Activated CD8-positive, alpha-beta memory T cell treated with anti-CD3 and anti-CD28 coated beads for 4 hours (primary cell): ENCODE results near the gene SLC2A4.

Experiments
- DNase-seq, 2 donors: peaks; one replicate each; pipeline ENCODE4 v3.0.0-alpha.2; 2020; ENCODE audit warnings: low read depth in 2 of 2

SLC2A4 gene

DNA sequence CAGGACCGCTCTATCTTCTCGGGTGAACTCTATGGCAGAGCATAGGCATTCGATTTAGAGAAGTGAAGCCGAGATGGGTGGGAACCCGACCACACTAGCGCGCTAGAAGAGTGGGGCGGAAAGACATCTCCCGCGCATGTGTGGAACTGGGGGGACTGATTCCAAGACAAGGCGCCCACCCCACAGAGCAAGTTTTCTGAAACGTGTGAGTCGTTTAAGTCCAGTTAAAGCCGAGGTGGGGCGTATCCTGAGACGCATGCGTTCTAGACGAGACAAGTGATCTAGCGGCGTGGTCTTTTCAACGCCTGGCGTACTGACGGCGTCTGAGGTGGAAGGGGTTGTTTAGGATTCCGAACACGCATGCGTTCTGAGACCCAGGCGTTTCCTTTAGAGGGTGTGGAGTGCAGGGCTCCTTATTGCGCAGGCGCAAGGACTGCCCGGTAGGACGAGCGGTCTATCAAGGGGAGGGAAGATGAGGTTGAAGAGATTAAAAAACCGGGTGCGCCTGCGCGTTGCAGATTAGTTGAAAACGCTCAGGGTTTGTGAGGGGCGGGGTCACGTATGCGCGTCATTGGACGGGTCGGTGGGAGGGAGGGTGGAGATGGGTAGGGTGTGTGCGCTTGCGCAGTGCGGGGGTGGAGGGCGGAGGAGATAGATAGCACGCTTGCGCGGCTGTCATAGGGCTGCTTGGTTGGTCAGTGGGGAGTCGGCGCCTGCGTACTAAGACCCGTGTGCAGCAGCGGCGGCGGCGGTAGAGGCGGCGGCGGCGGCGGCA is 25.6 kb downstream of the SLC2A4 start, which contains the start of gene EIF5A:
Gene EIF5A (plus strand): TSS at position 718 of the 775 bp plus-strand sequence. CDS start 2,008 bp downstream, outside the sequence.
- DNase-seq, result peak; percentile 100

DNA sequence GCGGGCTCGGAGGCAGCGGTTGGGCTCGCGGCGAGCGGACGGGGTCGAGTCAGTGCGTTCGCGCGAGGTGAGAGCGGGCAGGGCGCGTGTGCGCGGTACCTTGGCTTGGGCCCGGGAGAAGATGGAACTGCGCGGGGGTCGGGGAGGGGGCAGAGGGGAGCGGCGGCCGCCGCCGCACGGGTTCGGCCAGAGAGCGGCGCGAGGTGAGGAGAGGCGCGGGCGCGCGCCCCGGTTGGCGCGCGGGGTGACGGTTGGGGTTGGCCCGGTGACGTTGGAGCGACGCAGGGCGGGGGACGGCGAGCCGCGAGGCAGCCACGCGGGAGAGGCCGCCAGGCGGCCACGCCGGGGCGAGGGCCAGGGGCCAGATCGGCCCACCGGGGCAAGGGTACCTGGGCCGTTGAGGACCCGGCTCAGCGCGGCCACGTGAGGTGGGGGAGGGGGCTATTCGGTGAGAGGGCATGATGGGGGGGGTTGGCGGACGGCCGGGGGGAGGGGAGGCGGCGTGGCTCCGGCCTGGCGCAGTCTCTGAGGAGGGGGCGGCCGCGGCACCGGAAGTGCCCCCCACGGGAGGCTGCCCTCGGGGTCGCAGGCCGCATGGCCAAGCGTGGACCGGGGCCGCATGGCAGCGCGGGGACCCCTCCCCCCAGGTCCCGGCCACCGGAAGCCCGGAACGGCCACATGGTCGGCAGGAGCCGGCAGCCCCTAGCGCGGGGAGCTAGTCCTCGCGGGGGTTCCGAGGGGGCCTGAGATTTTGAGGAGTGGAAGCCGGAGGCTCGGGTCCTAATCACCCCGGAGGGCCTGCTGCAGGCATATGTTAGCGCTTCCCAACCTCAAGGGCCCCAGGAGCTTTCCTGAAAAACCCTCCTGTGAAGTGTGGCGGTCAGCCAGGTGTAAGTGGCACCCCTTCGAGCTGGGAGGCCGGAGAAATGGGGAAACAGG is 26.4 kb downstream of the SLC2A4 start:
- no peak for DNase-seq

DNA sequence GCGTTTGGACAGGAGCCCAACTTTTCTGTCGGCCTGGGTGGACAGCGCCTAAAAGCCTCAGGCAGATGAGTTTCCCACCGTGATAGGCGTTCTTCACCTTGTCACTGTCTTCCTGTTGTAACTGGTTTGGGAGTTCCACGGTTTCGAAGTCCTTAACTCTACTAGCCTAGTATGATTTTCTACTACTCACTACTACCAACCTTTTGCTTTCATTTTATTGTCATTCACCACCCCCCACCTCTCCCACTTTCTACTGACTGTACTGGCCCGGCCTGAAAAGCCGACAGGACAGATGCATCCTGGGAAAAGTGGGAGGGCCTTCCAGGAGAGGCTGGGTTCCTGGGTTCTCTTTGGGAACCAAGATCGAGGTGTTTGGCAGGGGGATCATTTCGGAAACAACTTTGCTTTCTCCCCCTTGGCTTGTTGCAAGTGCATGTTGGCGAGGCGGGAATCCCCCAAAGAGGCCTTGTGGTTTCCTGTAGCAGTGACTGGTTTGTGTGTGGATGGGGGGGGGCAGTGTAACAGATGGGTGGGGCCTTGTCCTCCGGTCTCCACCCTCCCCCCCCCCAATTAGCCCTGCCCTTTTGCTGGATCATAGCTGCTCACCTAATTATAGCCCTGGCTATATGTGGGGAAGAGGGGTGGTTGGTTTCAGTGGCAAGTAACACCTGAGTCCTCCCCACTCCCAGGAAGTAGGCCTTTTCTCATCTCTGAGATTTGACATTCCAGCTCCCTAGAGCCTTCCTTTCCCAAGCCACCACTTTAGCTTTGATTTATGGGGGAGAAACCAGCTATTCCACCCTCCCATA is 27.3 kb downstream of the SLC2A4 start:
- peak; percentile 77 to 88 for DNase-seq

DNA sequence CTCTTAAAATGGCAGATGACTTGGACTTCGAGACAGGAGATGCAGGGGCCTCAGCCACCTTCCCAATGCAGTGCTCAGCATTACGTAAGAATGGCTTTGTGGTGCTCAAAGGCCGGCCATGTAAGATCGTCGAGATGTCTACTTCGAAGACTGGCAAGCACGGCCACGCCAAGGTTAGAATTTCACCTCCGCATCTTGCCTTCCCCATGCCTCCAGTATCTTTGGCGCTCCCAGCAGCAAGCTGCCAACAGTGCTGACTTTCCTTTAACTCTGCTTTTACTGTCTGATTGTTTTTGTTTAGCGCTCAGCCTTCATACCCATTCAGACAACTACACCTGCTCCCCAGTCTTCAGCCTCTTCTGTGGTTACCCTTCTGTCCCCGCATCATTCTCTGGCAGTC is 28.1 kb downstream of the SLC2A4 start:
- DNase-seq, result no peak

DNA sequence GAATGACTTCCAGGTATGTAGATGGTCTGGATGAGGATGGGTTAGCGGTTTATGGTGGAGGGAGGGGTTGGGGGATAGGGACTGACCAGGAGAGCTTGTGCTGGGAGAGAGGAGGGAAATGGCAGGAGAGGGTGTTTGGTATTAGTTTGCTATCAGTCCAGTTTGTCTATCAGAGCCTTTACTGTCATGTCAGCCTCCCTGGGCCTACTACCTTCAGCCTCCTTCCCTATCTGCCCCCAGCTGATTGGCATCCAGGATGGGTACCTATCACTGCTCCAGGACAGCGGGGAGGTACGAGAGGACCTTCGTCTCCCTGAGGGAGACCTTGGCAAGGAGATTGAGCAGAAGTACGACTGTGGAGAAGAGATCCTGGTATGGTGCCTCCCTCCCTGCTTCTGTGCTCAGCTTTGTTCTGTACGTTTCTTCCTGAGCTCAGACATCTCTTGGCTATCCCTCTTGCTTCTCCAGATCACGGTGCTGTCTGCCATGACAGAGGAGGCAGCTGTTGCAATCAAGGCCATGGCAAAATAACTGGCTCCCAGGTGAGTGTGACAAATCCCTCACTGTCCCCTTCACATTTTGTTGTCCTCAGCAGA is 29.7 kb downstream of the SLC2A4 start:
- no peak for DNase-seq

DNA sequence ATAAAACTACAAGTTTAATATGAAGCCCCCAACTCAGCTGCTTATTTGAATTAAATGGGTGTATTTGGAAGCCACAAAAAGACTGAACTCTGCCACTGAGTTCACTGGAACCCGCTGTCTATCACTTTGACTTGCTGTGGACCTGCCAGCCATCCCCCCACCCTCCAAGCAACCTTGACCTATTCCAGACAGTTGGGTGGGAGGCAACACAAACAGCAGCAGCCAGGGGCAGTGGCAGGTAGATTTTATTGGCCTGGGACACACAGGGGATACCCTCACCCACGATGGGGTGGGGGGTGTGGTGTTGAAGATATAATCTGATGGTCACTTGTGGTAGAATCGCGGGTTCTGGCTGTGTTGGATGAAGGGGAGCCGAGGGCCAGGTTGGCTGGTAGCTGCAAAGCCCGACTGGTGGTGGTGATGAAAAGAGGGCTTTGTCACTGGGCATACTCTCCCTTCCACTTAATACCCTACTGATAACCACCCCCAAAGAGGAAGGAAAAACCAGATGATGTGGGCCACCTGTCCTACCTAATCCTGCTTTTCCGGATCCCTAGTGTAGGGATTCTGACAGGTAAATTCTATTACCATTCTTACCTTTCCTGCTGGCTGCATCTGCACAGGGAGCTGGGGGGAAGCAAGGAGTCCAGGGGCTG is 31.0 kb downstream of the SLC2A4 start:
- no peak for DNase-seq

DNA sequence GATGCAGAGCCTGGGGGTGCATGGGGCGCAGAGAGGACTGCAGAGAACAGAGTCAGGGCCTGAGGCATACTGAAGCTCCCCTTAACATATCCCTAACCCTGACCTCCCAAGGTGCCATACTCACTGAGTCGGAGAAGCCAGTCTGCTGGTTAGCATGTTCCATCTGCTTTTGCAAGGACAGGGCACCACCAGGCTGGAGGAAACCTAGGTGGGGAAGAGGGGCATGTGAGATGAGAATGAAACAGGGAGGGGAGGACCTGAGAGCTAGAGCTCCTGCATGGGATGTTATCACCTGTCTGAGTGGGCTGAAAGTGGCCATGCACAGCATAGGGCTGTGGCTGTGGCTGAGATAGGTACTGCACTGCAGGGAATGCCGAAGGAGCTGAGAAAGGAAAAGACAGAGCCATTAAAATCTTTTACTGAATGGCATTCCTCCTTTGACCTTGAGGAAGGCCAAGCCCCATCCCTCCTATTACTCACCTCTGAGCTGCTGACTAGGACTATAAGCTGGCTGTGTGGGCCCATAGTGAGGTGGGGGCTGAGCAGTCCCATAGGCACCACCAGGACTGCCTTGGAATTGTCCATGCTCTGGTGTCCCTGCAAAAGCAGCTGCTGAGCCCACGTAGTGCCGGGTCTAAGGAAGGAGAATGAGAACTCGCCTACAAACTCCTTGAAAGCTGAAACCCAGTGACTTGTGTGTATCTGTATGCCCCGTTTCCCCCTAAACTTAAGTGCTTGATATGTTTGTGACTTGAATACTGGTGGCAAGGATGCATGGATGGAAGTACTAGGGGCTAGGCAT is 31.8 kb downstream of the SLC2A4 start:
- no peak for DNase-seq

DNA sequence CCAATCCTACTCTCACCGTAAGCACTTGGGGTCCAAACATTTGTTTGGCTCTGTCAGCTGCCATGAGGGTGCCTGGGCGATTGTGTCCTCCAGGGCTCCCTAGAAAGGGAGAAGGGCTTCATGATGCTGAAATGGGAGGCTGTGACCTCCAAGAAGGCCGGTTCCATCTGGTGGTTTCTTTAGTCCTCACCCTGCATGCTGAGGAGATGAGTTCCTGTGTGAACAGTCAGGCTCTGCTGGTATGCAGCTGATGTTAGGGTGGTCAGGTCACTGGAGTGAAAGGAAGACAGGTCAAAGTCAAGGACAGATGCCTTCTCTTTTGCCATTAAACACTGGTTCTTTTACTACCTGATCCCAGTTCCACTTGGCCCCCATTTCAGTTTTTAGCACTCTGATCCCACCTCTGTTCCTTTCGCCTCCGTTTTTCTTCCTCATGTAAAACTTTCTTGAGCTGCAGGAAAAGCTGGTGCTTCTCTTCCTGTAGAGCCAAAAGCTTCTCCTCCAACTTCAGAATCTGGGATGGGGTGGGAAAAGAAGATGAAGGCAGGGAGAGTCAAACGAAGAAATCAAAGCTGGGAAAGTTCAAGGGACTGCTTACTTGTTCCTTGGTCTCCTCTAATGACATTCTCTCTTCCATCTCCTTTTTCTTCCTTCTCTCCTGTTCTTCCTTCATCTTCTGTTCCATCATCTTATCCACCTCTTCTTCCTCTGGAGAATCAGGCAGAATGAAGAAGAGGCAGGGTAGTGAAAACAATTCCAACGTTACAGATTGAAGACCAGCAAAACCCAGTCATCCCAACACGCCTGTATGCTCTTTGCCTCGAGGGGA is 32.6 kb downstream of the SLC2A4 start:
- no peak for DNase-seq

DNA sequence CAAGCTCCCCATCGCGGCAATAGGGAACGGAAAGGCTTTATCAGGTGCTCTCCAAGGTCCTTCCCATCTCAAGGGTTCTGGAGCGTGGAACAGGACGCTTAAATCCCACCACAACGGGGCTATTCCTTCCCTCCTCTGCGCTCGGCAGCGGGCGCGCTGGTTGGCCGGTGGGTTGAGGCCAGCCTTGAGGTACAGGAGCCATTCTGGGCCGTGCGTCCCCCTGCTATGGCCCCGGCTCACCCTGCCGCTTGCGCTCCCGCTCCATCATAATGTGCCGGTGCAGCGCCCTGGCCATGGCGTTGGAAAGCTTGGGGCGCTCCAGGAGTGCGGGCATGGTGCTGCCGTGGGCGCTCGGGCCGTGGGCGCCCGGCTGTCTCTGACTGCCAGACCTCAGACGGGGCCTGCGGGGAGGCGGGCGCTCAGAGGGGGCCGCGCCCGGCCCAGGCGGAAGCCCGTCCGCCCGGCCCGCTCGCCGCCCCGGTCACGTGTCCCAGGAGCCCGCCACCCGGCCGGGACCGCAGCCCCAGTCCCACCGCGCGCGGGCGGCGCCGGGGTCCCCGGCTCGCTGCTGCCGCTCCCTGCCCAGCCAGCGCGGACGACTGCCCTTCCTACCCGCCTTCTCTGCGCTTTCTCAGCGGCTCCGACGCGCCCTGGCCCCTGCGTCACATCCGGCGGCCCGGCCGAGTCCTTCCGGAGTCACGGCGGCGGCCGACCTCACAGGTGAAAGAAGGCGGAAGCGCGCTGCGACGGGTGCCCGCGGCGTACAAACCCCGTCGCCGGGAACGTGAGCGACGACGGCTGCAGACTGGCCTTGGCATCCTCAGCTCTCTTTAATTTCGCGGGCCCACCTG is 33.4 kb downstream of the SLC2A4 start, which contains the start of gene GPS2:
Gene GPS2 (minus strand): TSS at position 642 of the 851 bp plus-strand sequence. CDS start 308 bp downstream, at position 334.
- peak; percentile 82 for DNase-seq

DNA sequence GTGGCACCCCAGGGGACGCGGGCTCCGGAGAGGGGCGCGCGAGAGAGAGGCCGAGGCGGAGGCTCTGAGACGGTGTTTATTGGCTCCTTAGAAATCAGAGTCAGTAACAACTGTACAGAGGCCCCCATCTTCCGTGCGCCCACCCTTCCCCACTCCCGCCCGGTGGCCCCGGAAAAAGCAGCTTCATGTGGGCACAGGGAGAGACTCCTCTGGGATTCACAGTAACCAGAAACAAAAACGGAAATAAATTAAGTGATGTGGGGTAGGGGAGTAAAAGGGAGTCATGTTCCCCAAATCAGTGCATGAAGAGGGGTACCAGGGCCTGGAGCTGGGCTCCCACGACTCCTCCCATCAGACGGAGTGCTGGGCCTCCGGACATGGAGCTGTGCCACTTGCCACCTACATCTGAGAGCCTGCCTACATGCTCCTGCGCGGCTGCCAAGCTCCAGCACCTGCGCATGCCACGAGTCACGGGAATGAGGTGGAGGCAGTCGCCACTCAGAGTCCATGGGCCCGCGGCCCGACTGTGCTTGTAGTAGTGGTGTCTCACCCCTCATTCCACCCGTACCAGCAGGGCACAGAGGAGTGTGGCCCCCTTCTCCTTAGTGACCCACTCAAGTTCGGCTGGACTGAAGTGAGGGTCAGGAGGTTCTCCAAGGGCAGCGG is 34.2 kb downstream of the SLC2A4 start:
- no peak for DNase-seq

DNA sequence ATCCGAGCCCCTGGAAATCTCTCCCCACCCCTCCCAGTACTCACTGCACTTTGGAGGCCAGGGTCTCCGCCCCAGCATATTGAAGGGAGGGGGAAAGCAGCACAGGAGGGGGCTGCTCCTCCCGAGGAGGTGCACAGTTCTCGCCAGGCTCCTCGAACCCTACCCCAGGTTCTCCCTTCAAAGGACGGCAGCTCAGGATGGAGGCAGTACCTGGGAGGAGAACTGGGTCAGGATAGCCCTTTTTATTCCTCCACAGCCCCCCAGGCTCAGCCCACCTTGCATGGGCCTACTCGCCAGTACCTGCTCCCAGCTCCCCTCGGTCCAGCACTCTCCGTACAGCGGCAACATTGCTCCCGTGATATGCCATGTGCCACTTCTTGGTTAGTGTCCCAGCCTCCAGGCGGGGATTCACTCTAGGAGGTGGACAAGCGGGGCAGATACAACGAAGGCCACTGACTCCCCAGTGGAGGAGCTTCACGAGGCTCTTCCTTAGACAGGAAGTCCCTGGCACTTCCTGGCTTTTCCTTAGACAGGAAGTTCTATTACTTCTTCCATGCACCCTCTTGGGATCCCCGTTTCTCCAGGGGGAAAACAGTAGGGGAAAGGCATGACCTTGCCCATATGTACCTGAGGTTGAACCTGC is 35.8 kb downstream of the SLC2A4 start:
- DNase-seq, result no peak

DNA sequence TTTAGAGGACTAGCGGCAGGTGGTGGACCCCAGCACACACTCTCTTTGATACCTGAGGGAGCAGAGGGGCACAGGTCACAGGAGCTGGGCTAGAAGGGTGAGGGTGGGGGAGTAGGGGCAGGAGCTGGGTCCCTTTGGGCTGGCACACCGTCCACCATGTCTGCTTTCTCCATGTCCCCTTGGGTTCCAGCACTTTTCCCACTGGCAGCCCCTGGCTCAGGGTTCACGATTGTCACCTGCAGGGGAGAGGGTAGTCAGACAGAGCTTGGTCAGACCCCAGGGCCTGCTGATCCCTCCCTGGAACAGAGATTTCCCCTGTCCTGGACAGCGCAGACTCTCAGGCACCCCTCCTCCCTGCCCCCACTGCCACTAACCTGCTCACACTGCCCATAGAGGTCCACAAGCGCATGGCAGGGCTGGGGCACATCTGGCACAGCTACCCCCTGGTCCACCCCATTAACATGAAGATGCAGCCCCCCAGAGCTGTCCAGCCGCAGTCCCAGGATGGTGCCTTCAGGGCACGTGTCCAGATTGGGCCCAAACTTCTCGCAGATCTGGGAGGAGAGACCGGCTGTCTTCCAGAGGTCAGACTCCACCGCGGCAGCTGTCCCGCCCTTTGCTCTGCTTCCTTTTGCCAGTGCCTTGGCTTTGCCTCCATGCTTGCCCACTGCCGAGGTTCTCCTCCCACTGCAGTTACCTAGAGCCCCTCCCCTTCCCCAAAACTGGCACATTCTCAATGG is 36.8 kb downstream of the SLC2A4 start:
- DNase-seq, result no peak

DNA sequence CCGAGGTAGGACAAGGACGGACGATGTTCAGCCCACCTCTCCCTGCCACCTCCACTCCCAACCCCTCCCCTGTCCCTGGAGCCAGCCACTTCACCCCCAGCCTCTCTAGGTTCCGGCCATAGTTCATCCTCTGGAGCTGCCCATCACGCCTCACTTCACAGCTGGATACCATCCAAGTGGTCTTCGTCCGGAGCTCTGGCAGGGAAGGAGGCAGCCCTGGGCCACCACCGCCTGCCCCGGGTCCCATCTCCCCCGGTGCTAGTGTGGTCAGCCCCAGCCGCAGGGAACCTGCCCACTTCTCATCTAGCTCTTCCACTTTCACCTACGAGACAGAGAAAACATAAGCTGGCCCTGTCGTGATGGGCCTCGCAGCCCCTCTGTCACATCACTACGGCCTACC is 39.9 kb downstream of the SLC2A4 start:
- DNase-seq, result no peak

DNA sequence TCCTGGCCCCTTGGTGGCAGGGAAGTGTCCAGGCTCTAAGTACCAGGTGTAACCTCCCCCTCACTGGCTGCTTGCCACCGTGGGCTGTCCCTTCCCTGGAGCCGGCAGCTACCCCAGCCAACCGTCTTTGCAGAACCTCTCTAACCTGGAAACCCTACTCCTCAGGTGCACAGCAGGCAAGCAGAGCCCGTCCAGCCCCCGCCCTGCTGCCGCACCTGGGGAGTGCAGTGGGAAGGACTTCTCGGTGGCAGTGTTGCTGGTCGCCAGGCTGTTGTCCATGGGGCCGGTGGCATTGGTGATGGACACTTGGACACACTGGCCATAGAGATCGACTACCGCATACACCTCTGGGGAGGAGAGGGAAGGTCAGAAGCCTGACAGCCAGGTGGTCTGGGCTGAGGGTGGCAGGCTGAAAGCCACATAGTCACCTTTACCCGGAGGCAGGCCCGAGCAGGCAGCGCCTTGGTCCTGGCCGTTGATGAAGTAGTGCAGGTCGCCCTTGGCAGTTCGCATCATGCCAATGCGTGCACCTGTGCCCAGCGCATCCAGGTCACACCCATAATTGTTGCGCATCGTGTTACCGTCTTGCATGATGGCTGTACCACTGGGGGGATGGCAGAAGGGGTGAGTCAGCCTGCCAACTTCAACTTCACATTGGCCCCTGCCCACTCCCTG is 41.1 kb downstream of the SLC2A4 start:
- DNase-seq, result no peak

DNA sequence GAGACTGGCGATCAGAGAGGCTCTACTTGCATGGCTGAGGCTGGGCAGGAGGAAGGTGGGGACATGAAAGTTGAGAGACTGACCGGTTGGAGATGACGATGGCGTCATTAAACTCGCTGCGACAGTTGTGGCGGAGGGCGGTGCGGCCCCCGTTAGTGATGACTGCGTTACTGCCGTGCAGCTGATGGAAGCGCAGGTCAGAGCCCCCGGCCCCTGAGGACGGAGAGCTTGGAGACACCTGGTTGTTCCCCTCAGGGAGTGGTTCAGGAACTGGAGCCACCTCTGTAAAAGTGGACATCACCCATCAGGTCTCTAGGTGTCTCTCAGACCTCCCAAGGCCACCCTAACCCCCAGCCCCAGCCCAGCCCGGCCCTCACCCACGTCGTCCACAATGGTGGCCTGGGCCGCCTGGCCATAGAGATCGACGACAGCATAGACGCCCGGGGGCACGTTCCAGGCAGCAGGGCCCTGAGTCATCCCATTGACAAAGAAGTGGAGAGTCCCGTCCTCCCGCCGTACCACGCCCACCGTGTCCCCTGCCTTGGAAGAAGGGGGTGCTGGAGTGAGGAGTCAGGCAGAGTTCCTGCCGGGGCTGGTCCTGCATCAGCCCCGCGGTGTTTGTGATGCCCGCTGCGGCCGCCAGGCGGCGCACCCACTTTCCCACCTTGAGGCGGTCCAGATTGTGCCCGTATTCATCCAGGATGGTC is 42.4 kb downstream of the SLC2A4 start:
- DNase-seq, result no peak
